NCI-H2081 treated with DMSO at 0.1 percent for 48 hours (cell line): ENCODE data around the gene FMN1.

Source experiments
- DNase-seq: peaks from one replicate; lab custom pipeline; 2025; lab: John Stamatoyannopoulos, UW

Gene FMN1

GRCh38 chr15:32729700-32730395, 464.7 kb downstream of the FMN1 start:
- DNase-seq, result no peak

GRCh38 chr15:32723171-32723948, 471.2 kb downstream of the FMN1 start:
- DNase-seq, result no peak

GRCh38 chr15:32722136-32722535, 472.4 kb downstream of the FMN1 start:
- DNase-seq, result no peak

GRCh38 chr15:32721596-32721995, 472.9 kb downstream of the FMN1 start:
- no peak for DNase-seq

GRCh38 chr15:32718821-32719716, 475.4 kb downstream of the FMN1 start:
- no peak for DNase-seq

GRCh38 chr15:32718227-32718820, 476.2 kb downstream of the FMN1 start:
- DNase-seq, result no peak

GRCh38 chr15:32717426-32718226, 476.9 kb downstream of the FMN1 start, which contains the start of gene GREM1:
GREM1 (plus strand) TSS chr15:32718004; CDS start chr15:32730691, 12,687 bp downstream.
- no peak for DNase-seq

GRCh38 chr15:32716915-32717425, 477.5 kb downstream of the FMN1 start:
- DNase-seq, result no peak

- no peak for DNase-seq
Observed at GRCh38 chr15:32716216-32716914, 478.1 kb downstream of the FMN1 start.
